Urothelium cell line (cell line): ENCODE measurements around the gene SMIM41.

ENCODE experiments used
- DNase-seq: peaks from one replicate; pipeline ENCODE4 v3.0.0; 2011; ENCODE audit warnings: low spot score, mixed read lengths
- FAIRE-seq: peaks from 2 replicates; lab custom pipeline; 2011; peaks lifted over from hg19 to GRCh38; lab: Jason Lieb, UNC

SMIM41 gene

DNA sequence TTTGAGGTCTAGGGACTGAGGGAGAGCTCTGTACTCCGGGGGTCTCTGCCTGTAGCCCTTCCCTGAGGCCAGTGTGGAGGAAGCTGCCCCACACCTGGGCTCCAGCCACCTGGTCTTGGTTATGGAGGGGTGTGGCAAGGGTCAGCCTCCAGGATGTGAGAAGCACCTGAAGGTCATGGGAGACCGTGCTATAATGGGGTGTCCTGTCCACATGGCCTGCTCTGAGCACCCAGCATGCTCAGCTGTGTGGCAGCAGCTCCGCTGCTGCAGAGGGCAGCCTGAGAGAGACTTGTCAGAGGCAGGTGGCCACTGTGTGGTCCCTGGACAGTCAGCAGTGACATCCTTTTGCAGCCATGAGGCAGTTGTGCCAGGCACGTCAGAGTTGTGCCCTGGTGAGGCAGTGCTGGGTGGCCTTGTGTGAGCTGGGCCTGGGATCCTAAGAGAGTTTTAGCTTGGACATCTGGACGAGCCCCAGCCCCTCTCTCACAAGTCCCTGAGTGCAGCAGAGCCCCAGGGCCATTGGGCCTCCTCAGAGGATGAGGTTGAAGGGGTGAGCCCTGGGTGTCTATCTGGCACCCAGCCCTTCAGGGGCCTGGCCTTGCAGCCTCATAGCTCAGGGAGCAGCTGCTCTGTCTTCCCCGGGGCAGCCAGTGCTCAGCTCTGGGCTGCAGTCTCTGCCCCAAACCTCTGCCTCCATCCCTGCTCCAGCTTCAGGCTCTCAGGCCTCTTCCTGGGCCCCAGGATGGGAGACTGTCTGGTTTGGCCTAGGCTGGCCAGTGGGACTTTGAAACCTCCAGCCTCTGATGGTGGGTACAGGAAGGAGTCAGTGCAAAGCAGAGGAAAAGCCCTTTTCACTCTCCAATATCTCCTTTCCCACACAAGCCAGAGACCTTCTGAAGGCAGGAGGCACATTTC, 17.1 kb upstream of the SMIM41 start:
- FAIRE-seq: no peak
- no peak for DNase-seq

DNA sequence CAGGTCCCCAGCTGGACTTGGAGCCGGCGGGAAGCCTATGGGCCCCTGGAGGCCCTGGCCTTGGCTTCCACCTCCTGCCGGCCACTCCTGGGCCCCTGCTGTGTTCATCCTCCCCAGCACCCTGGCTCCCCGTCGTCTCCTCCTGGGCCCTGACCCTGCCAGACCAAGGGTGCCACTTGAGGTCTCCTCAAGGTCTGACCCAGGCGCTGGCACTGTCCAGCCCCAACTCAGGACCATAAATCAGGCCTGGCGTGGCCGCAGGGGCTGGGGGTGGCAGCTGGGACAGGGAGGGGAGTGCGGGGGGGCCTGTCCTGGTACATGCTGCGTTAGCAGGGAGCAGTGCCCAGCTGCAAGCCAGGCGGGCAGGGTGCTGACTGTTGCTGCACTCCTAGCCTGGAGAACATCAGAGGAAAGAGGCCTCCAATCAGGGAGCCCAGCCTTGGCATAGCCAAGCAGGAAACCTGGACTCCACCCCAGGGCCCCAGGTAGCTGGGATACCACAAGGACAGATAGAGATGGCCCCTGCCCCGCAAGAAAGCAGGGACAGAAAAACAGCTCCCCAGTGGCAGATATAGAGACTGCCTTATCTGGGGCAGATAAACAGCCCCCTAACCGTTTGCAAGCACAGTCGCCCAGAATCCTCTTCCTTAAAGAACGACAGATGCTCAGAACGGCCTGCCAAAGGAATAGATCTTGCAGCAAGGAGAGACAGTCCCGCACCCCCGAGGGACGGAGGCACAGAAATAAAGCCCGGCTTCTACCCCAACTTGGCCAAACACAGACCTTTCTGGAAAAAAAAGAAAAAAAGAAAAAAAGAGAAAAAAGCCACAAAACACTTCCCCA, 16.2 kb upstream of the SMIM41 start:
- no peak for FAIRE-seq
- no peak for DNase-seq

DNA sequence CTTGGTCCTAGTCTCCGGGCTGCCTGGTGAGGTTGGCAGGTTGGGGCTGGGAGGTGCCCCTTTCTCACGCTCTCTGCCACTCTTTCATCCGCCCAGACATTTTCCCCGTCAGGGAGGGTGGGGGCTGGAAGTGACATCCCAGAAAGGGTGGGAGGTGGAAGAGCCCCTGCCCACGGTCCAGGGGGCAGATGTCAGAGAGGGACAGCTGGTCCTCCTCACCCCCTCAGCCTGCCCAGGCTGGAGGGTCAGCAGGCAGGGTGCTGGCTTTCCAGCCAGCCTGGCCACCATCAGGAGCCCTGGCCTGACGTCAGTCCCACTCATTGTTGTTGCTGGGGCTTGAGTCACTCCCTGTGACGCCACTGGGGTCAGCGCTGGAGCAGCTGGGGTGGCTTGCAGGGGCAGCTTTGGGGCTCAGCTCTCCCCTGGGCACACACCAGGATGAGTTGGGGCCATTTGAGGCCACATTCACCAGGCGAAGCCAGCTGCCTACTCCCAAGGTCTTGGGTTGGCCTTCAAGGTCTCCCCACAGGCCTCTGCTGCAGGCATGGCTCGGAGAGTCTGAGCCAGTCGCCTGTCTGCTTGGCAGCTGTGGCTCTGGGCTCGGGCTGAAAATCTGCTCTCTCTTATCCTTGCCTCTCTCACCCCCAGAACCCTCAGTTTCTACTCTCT, 15.4 kb upstream of the SMIM41 start:
- FAIRE-seq: no peak
- DNase-seq: no peak

GRCh38 chr12:52066346-52067080, 13.0 kb upstream of the SMIM41 start:
- FAIRE-seq (no peak), DNase-seq (no peak)

- DNase-seq: no peak
- no peak for FAIRE-seq
Measured at GRCh38 chr12:52067081-52067374, 12.5 kb upstream of the SMIM41 start.

GRCh38 chr12:52069327-52070184, 9.9 kb upstream of the SMIM41 start, which contains the start of gene ATG101:
Gene ATG101, plus strand, starts transcription at chr12:52069978. Its CDS starts 3,673 bp downstream, at chr12:52073651.
- FAIRE-seq (peak; percentile 82), DNase-seq (peak; percentile 97)

DNA sequence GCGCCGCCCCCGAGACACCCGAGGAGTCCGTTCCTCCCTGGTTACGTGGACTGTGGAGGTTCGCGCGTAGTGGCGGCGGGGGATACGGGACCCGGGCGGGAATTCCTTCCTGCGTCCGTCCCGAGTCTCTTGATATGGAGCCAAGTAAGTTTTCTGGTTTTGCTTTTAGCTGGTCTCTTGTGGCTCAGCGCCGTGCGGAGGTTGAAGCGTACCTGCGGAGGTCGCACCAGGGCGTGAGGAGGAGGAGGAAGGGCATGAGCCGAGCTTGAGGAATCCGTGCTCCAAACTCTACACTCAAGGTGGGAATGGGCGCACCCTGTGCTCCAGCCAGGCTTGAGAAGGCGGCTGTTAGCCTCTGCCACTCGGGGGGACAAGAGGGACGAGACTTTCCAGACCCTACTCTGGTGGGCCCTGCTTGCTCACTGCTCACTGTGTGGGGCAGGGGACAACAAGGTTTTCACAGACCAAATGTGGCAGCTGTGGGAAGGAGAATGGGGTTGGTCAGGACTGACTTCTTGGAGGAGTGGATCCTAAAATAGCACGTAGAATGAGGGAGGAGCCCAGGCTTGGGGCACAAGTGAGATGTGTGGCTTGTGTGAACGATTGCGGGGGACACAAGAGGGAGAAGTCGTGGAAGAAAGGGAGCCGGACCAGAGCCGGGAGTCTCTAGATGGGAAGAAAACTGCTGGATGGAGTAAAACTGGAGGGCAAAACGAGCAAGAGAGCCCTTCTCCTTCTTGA, 9.1 kb upstream of the SMIM41 start:
- FAIRE-seq: no peak

DNA sequence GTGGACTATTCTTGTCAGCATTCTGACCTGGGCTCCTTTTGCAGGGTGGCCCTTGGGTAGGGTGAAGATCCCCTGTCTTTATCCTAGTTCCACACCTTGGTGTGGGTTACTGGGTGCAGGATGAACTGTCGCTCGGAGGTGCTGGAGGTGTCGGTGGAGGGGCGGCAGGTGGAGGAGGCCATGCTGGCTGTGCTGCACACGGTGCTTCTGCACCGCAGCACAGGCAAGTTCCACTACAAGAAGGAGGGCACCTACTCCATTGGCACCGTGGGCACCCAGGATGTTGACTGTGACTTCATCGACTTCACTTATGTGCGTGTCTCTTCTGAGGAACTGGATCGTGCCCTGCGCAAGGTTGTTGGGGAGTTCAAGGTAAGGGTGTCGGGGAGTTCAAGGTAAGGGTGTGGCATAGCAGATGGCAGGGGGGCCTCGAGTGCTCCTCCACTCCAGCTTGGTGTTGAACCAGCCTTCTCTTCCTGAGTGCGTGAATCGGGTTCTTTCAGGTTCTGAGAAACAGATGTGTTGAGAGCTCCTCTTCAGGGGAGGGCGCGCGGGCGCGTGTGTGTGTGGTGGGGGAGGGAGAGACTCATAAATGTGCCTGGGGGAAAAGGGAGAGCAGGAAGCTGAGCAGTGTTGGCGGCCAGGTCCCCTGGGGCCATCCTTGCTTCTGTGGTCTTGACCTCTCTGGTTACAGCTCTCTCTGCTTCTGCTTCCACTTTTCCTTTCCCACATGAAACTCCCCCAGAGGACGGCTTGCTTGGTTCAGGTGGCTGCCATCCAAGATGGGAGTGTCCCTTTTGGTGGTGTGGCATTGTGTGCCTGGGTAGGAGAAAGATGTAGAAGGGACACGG, 5.7 kb upstream of the SMIM41 start:
- no peak for DNase-seq
- no peak for FAIRE-seq

More for the DNA sequence above, 9.1 kb upstream of the SMIM41 start:
- no peak for DNase-seq

- DNase-seq: no peak
- peak; percentile 44 for FAIRE-seq
Measured at GRCh38 chr12:52074971-52075724, 4.4 kb upstream of the SMIM41 start.

DNA sequence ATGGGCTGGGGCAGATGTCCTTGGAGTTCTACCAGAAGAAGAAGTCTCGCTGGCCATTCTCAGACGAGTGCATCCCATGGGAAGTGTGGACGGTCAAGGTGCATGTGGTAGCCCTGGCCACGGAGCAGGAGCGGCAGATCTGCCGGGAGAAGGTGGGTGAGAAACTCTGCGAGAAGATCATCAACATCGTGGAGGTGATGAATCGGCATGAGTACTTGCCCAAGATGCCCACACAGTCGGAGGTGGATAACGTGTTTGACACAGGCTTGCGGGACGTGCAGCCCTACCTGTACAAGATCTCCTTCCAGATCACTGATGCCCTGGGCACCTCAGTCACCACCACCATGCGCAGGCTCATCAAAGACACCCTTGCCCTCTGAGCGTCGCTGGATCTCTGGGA, 2.7 kb upstream of the SMIM41 start:
- DNase-seq: no peak
- no peak for FAIRE-seq

- DNase-seq (no peak), FAIRE-seq (no peak)
Measured at GRCh38 chr12:52078276-52078675, 1.2 kb upstream of the SMIM41 start.

- DNase-seq (no peak), FAIRE-seq (no peak)
Measured at GRCh38 chr12:52080403-52081251, 1.1 kb downstream of the SMIM41 start.

- no peak for FAIRE-seq
- no peak for DNase-seq
Measured at GRCh38 chr12:52081263-52081733, 1.8 kb downstream of the SMIM41 start.

DNA sequence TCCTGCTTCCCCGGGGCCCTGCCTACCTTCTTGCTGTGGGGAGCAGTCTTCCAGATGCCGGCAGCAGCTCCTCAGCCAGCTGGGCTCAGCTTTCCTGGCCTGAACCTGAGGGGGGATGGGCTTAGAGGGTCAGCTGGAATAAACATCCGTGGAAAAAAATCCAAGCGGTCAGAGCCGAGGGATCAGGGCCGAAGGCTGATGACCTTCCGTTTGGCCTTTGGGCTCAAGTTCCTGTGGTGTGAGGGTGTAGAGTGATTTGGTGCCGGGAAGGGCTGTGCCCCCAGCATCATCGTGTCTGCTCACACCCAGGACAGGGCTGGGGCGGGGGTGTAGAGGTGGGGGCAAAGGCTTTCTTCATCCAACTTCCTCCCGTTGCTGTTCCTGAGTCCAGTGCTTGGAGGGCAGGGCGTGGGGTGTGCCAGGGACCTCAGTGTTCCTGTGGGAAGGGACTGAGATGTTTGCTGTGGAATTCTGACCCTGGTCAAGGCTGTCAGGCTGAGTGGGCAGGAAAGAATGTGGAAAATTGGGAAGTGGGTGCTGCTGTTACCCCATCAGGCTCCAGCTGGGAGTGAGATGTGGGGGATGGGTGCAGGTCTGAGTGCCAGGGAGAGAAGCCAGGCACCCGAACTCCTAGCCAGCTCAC, 2.6 kb downstream of the SMIM41 start:
- DNase-seq (no peak), FAIRE-seq (no peak)

DNA sequence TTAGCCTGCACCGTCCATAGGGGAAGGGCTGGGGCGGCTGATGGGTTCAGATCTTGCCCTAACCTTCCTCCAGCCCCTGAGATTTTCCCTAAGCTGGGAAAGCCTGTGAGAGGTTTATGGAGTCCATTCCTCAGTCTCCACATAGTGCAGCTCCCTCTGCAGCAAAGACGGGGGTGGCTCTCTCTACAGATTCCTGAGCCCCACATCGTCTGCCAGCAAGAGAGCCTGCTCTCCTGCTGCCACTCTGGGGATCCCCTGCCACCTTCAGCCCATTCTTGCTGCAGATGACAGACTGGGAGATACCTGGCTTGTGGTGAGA, 3.1 kb downstream of the SMIM41 start:
- DNase-seq: no peak
- no peak for FAIRE-seq
